ENCODE measurements around the gene POLR2E. TPM values are rescaled to one million over a fixed set of nuclear protein-coding genes. Genes with fewer than 3 reads are reported as not detected.

The POLR2E gene
- total and polyA plus RNA-seq, 2 of the 13 experiments (the other 11 are each of a cell fraction or from before 2014, with no cell fraction given) = 140 to 272 TPM

- TF ChIP-seq ZNF256 (CRISPR knock-in tag; conservative IDR thresholded peaks at IDR 0.05) = no peak
- TF ChIP-seq, protein P1, sequence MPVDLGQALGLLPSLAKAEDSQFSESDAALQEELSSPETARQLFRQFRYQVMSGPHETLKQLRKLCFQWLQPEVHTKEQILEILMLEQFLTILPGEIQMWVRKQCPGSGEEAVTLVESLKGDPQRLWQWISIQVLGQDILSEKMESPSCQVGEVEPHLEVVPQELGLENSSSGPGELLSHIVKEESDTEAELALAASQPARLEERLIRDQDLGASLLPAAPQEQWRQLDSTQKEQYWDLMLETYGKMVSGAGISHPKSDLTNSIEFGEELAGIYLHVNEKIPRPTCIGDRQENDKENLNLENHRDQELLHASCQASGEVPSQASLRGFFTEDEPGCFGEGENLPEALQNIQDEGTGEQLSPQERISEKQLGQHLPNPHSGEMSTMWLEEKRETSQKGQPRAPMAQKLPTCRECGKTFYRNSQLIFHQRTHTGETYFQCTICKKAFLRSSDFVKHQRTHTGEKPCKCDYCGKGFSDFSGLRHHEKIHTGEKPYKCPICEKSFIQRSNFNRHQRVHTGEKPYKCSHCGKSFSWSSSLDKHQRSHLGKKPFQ (CRISPR knock-in tag; IDR thresholded peaks at IDR 0.05; ENCODE audit: insufficient replicate concordance) = no peak
- TF ChIP-seq ZNF615 (CRISPR knock-in tag; IDR thresholded peaks at IDR 0.05; ENCODE audit: borderline replicate concordance) = no peak
- TF ChIP-seq ZNF816 (CRISPR knock-in tag; IDR thresholded peaks at IDR 0.05; ENCODE audit: borderline replicate concordance) = no peak
- no peak for TF ChIP-seq ZHX2 (IDR thresholded peaks at IDR 0.05; ENCODE audit: low read depth)
- TF ChIP-seq ZHX2 (CRISPR knock-in tag; IDR thresholded peaks at IDR 0.05; ENCODE audit: borderline replicate concordance) = no peak
- TF ChIP-seq ZNF572 (CRISPR knock-in tag; IDR thresholded peaks at IDR 0.05) = no peak; the same call in none of the 2 replicates
- no peak for TF ChIP-seq PCBP2 (optimal IDR thresholded peaks at IDR 0.05; ENCODE audit: low read depth, low read length, poor library complexity, severe bottlenecking)
- TF ChIP-seq XBP1 (CRISPR knock-in tag; IDR thresholded peaks at IDR 0.05) = 0 out of 2 replicates have a peak, but pooled peaks have one; percentile 33
- no peak for TF ChIP-seq NFIB (CRISPR knock-in tag; IDR thresholded peaks at IDR 0.05; ENCODE audit: borderline replicate concordance)
- TF ChIP-seq ZNF33B (CRISPR knock-in tag; IDR thresholded peaks at IDR 0.05) = no peak
- TF ChIP-seq DNMT3B (CRISPR knock-in tag; conservative IDR thresholded peaks at IDR 0.05) = no peak
- no peak for TF ChIP-seq ARNT (IDR thresholded peaks at IDR 0.05)
- peak; percentile 55; the same call in 1 of the 2 replicates for TF ChIP-seq NFKBIZ (CRISPR knock-in tag; IDR thresholded peaks at IDR 0.05)
- TF ChIP-seq, protein P2, sequence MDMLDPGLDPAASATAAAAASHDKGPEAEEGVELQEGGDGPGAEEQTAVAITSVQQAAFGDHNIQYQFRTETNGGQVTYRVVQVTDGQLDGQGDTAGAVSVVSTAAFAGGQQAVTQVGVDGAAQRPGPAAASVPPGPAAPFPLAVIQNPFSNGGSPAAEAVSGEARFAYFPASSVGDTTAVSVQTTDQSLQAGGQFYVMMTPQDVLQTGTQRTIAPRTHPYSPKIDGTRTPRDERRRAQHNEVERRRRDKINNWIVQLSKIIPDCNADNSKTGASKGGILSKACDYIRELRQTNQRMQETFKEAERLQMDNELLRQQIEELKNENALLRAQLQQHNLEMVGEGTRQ (IDR thresholded peaks at IDR 0.05; ENCODE audit: low read depth, low read length) = no peak
- TF ChIP-seq, protein P2 (CRISPR knock-in tag; IDR thresholded peaks at IDR 0.05; ENCODE audit: borderline replicate concordance) = no peak
- peak; percentile 93 for TF ChIP-seq ZNF335 (CRISPR knock-in tag; IDR thresholded peaks at IDR 0.05)
- TF ChIP-seq ZBTB21 (CRISPR knock-in tag; IDR thresholded peaks at IDR 0.05) = no peak
These were observed 18.1 kb upstream of the POLR2E start (continued) for GRCh38 chr19:1113030-1113985.
